Measurements from ENCODE around the gene POFUT2.
"Not testable (repeated sequence)": the region's sequence is repeated elsewhere in the genome, so short reads cannot be mapped to it uniquely, and the experiment has no call there.

Gene POFUT2

GRCh38 chr21:45309069-45309986 lies 21.6 kb upstream of the POFUT2 start:
- no peak for DNase-seq

GRCh38 chr21:45308194-45309068 lies 20.7 kb upstream of the POFUT2 start:
- DNase-seq: no peak

- DNase-seq: not testable (repeated sequence)
Measured at GRCh38 chr21:45307597-45308158, 20.0 kb upstream of the POFUT2 start.

- DNase-seq: no peak
Measured at GRCh38 chr21:45306832-45307571, 19.3 kb upstream of the POFUT2 start.

- DNase-seq: no peak
Measured at GRCh38 chr21:45306453-45306831, 18.7 kb upstream of the POFUT2 start.

- no peak for DNase-seq
Measured at GRCh38 chr21:45305836-45306235, 18.1 kb upstream of the POFUT2 start.

GRCh38 chr21:45304945-45305344 lies 17.2 kb upstream of the POFUT2 start:
- no peak for DNase-seq

GRCh38 chr21:45304476-45304830 lies 16.8 kb upstream of the POFUT2 start:
- no peak for DNase-seq

GRCh38 chr21:45303751-45304475 lies 16.2 kb upstream of the POFUT2 start:
- no peak for DNase-seq

GRCh38 chr21:45303091-45303615 lies 15.5 kb upstream of the POFUT2 start:
- no peak for DNase-seq

GRCh38 chr21:45302082-45303061 lies 14.7 kb upstream of the POFUT2 start:
- no peak for DNase-seq

- no peak for DNase-seq
Measured at GRCh38 chr21:45301521-45302081, 13.9 kb upstream of the POFUT2 start.

GRCh38 chr21:45300786-45301520 lies 13.3 kb upstream of the POFUT2 start:
- no peak for DNase-seq

GRCh38 chr21:45299864-45300785 lies 12.4 kb upstream of the POFUT2 start:
- DNase-seq: no peak

GRCh38 chr21:45299026-45299863 lies 11.6 kb upstream of the POFUT2 start:
- no peak for DNase-seq

GRCh38 chr21:45297869-45298268 lies 10.2 kb upstream of the POFUT2 start:
- DNase-seq: no peak

GRCh38 chr21:45297329-45297728 lies 9.6 kb upstream of the POFUT2 start:
- no peak for DNase-seq
